SU-DHL-6 (cell line): Measurements from ENCODE around the gene AKR1C1.
"Not testable (repeated sequence)": the region's sequence is repeated elsewhere in the genome, so short reads cannot be mapped to it uniquely, and the experiment has no call there.

Source experiments
- CTCF ChIP-seq: fragments of 200-600 bp; sonication (generic); IDR thresholded peaks from one replicate; pipeline ENCODE4 v1.5.1; 2017; ENCODE audit warnings: antibody characterized with exemption, mild to moderate bottlenecking, low read length, moderate library complexity; ENCODE audit not compliant: insufficient read depth, poor library complexity, severe bottlenecking
- EZH2phosphoT487 ChIP-seq: fragments of 200-600 bp; sonication (generic), shearing (Covaris generic); conservative IDR thresholded peaks from 2 replicates; pipeline ENCODE4 v1.6.1; 2018; ENCODE audit warnings: mild to moderate bottlenecking, antibody characterized with exemption, low read length, moderate library complexity, mixed read lengths

- not testable (repeated sequence) for TF ChIP-seq CTCF, EZH2phosphoT487
Observed at GRCh38 chr10:4969289-4969688, 6.1 kb downstream of the AKR1C1 start.
